ENCODE measurements around the gene MVB12B.
A peak's percentile ranks its signal among the peaks of the same experiment; 100 is the strongest.

Gene MVB12B

GRCh38 chr9:126317513-126317912, 9.1 kb upstream of the MVB12B start:
- no peak for TF ChIP-seq POLR2A (IDR thresholded peaks at IDR 0.05; ENCODE audit: extremely low read depth, insufficient read length)
- TF ChIP-seq CTCF (IDR thresholded peaks at IDR 0.05; ENCODE audit: low read depth, low read length), result peak; percentile 61
- no peak for TF ChIP-seq MAX (IDR thresholded peaks at IDR 0.05; ENCODE audit: low read depth, low read length)
- TF ChIP-seq MYC (IDR thresholded peaks at IDR 0.05; ENCODE audit: low read depth, low read length), result no peak
- no peak overlapping the region for H3K4me3 ChIP-seq (ENCODE audit: low read depth, low read length)
- peak; percentile 62 for DNase-seq (ENCODE audit: low read depth)

DNA sequence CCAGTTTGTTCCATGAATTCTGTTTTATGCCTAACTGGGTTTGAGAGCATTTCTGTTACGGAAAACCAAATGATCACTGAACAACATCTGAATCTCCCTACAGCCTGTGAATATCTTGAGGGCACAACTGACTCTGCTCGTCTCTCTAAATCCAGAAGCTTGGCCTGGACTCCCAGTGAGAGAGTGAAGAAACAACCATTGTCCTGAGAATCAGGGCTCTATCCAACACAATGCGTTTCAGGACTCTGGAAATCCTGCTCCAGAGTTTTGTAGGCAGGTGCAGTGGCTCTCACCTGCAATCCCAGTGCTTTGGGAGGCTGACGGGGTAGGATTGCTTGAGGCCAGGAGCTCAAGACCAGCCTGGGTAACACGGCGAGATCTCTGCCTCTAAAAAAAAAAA, 7.8 kb upstream of the MVB12B start:
- no peak for TF ChIP-seq MAX (IDR thresholded peaks at IDR 0.05; ENCODE audit: low read depth, low read length)
- TF ChIP-seq POLR2A (IDR thresholded peaks at IDR 0.05; ENCODE audit: extremely low read depth, insufficient read length), result no peak
- no peak for TF ChIP-seq MYC (IDR thresholded peaks at IDR 0.05; ENCODE audit: low read depth, low read length)
- no peak for TF ChIP-seq CTCF (IDR thresholded peaks at IDR 0.05; ENCODE audit: low read depth, low read length)
- no peak overlapping the region for H3K4me3 ChIP-seq (ENCODE audit: low read depth, low read length)
- no peak for DNase-seq (ENCODE audit: low read depth)

DNA sequence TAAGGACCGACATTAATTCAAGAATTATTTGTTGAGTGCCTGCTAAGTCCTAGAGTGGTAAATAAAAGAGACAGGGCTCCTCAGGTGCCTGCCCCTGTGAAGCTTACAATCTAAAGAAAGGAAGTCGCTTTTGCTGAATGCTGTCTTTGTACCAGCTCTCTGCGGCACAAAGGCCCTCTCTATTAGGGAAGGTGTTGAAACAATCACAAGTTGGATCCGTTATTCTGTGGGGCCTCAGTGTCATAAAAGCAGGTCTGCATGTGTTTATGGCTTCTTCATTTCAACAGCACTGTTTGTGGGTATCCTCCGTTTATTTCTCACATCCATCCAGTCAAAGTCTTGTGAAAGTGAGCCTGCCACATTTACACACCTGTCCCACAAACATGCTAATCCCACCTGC, 7.0 kb upstream of the MVB12B start:
- H3K4me3 ChIP-seq (ENCODE audit: low read depth, low read length), result no peak overlapping the region
- no peak for TF ChIP-seq MYC (IDR thresholded peaks at IDR 0.05; ENCODE audit: low read depth, low read length)
- no peak for TF ChIP-seq CTCF (IDR thresholded peaks at IDR 0.05; ENCODE audit: low read depth, low read length)
- 0 out of 2 replicates have a peak, but pooled peaks have one; percentile 7 for TF ChIP-seq MAX (IDR thresholded peaks at IDR 0.05; ENCODE audit: low read depth, low read length)
- TF ChIP-seq POLR2A (IDR thresholded peaks at IDR 0.05; ENCODE audit: extremely low read depth, insufficient read length), result no peak
- DNase-seq (ENCODE audit: low read depth), result peak; percentile 45

- TF ChIP-seq POLR2A (IDR thresholded peaks at IDR 0.05; ENCODE audit: extremely low read depth, insufficient read length) (no peak), MAX (IDR thresholded peaks at IDR 0.05; ENCODE audit: low read depth, low read length) (peak; percentile 58), MYC (IDR thresholded peaks at IDR 0.05; ENCODE audit: low read depth, low read length) (no peak), CTCF (IDR thresholded peaks at IDR 0.05; ENCODE audit: low read depth, low read length) (no peak)
- H3K4me3 ChIP-seq (ENCODE audit: low read depth, low read length), result no peak overlapping the region
- DNase-seq (ENCODE audit: low read depth), result peak; percentile 61
Observed at GRCh38 chr9:126320158-126320922, 6.3 kb upstream of the MVB12B start.

- TF ChIP-seq MAX (IDR thresholded peaks at IDR 0.05; ENCODE audit: low read depth, low read length) (no peak), CTCF (IDR thresholded peaks at IDR 0.05; ENCODE audit: low read depth, low read length) (no peak), POLR2A (IDR thresholded peaks at IDR 0.05; ENCODE audit: extremely low read depth, insufficient read length) (no peak), MYC (IDR thresholded peaks at IDR 0.05; ENCODE audit: low read depth, low read length) (no peak)
- no peak for DNase-seq (ENCODE audit: low read depth)
- no peak overlapping the region for H3K4me3 ChIP-seq (ENCODE audit: low read depth, low read length)
Observed at GRCh38 chr9:126321742-126322141, 4.9 kb upstream of the MVB12B start.
